GM21717 (cell line): ENCODE data around the gene FAM236A.
"Not testable (repeated sequence)": the region's sequence is repeated elsewhere in the genome, so short reads cannot be mapped to it uniquely, and the experiment has no call there.

Experiments
- ATAC-seq: cut with Tn5 transposase; IDR thresholded peaks from one replicate; pipeline ENCODE4 v1.9.1; 2021; ENCODE audit warnings: mild to moderate bottlenecking, moderate library complexity; ENCODE audit not compliant: unreplicated experiment

Gene FAM236A

DNA sequence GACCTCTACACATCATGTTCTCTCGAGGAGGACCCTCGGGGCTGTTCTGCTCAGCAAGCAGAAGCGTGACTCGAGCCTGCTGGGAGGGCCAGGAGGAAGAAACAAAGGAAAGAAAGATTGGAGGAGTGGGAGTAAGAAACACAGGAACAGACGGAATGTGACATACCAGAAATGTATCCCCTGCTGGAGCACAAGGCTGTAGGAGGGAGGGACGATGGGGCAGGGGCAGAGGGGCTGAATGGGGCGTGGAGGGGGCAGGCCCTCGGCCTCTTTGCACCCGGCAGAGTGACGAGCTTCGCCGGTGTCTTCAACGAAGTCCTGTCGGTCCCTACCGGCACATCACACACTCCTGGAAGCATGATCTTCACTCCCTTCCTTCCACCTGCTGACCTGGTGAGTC, at the start of gene FAM236A:
Gene FAM236A, plus strand, starts transcription at position 301 of the 400 bp plus-strand sequence. Its CDS starts 57 bp downstream, at position 358.
- not testable (repeated sequence) for ATAC-seq

DNA sequence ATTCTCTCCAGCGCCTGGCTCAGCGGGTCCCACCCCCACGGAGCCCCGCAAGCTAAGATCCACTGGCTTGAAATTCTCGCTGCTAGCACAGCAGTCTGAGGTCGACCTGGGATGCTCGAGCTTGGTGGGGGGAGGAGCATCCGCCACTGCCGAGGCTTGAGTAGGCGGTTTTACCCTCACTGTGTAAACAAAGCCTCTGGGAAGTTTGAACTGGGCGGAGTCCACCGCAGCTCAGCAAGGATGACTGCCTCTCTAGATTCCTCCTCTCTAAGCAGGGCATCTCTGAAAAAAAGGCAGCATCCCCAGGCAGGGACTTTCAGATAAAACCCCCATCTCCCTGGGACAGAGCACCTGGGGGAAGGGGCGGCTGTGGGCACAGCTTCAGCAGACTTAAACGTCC, 48.3 kb upstream of the FAM236A start:
- not testable (repeated sequence) for ATAC-seq

GRCh38 chrX:72912315-72912714, 25.7 kb upstream of the FAM236A start, which contains the start of gene FAM236C:
Gene FAM236C (plus strand): TSS chrX:72912615. CDS start chrX:72912715, 100 bp downstream.
- not testable (repeated sequence) for ATAC-seq

DNA sequence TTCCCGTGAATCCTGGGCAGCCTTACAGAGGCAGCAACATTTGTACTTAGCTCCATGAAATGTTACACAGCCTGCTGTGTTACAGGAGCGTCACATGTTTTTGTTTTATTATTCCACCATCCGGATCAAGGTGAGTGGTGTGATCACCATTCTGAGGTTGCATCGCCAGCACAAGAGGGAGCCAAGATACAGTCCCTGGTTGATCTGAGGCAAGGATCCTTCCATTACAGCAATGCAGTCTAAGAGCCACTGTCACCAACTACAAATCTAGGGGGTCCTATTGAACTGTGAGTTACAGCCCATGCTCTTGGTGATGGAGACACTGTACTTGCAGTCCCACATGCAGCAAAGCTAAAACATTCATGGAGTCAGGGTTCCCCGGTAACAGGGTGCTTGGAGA, 21.9 kb upstream of the FAM236A start:
- ATAC-seq = not testable (repeated sequence)

- ATAC-seq = not testable (repeated sequence)
Measured at GRCh38 chrX:72932283-72932682, 5.7 kb upstream of the FAM236A start.

DNA sequence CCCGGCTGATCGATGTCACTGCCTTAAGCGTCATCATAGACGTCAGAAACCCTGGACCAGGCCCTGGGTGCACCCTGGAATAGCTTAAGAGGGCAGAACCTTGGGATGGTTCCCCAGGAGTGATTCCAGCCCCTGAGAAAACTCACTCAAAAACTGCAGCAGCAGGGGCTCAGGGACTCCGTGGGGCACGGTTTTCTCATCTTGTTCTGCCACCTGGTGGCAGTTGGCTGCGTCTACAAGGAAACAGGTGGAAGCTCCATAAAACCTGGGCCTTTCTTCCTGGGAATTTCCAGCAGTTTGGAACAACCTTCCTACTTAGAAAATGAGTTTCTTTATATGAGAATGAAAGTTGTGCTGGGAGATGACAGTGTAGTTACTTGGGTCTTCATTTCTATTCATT, 1.6 kb upstream of the FAM236A start:
- not testable (repeated sequence) for ATAC-seq

GRCh38 chrX:72936882-72937455, 1.0 kb upstream of the FAM236A start:
- not testable (repeated sequence) for ATAC-seq

DNA sequence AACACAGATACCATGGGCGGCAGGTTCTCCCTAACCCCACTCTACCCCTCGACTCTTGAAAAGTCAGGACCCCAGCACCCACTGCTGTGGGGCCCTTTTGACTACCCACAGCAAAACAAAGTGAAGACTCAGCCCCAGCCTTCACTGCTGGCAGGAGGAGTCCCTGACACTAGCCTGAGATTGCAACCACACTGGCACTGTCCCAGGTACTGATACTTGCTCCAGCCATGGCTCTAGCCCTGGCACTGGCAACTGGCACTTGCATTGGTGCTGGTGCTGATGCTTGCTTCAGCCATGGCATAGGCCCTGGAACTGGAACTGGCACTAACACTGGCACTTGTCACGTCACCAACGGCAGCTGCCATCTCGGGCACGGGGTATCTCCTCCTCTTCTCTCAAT, 4.3 kb downstream of the FAM236A start:
- not testable (repeated sequence) for ATAC-seq

DNA sequence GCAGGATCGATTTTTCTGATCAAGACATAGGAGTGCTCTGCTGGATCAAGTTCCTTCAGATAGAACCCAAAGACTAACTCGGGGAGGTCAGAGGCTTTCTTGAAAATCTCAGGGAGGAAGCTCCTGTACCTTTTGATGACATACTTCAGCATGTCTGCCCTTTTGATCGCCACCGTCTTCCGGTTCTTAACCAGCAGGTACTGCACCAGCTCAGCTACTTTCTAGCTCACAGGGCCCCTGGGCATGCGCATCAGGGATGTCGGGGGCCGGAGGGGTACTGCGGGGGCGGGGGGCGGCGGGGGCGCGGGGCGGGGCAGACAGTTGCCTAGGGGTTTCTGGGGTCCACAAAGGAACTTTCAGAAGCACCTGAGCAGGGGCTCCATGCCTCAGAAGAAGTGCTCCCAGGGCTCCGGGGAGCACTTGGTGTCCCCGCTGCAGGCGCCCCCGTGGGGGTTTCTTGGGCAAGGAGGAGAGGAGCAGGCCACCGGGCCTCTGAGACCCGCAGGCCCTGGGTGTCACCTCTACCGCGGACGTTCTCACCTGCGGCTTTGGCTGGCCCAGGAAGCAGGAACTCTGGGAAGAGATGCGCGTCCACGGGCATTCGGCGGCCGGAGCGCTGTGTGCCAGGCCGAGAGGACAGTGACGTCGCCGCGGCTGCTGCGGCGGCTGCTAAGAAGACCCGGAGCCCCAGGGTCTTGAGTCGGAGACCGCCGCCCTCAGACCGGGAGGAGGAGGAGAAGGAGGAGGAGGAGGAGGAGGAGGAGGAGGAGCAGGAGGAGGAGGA, 5.2 kb downstream of the FAM236A start:
- ATAC-seq = peak; percentile 51

- peak; percentile 60 for ATAC-seq
Measured at GRCh38 chrX:72943819-72944169, 5.8 kb downstream of the FAM236A start, which contains the start of gene DMRTC1. Gene DMRTC1 (minus strand): TSS chrX:72943837. CDS start chrX:72875694, 68,143 bp downstream.

DNA sequence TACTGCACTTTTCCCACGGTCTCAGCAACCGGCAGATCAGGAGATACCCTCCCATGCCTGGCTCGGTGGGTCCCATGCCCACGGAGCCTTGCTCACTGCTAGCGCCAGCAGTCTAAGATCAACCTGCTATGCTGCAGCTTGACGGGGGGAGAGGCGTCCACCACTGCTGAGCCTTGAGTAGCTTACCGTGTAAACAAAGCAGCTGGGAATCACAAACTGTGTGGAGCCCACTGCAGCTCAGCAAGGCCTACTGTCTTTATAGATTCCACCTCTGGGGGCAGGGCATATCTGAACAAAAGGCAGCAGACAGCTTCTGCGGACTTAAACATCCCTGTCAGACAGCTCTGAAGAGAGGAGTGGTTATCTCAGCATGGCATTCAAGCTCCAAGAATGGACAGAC, 22.0 kb downstream of the FAM236A start:
- ATAC-seq = not testable (repeated sequence)

GRCh38 chrX:72971859-72972258, 33.9 kb downstream of the FAM236A start:
- ATAC-seq = not testable (repeated sequence)

GRCh38 chrX:72974885-72975284, 36.9 kb downstream of the FAM236A start:
- not testable (repeated sequence) for ATAC-seq

DNA sequence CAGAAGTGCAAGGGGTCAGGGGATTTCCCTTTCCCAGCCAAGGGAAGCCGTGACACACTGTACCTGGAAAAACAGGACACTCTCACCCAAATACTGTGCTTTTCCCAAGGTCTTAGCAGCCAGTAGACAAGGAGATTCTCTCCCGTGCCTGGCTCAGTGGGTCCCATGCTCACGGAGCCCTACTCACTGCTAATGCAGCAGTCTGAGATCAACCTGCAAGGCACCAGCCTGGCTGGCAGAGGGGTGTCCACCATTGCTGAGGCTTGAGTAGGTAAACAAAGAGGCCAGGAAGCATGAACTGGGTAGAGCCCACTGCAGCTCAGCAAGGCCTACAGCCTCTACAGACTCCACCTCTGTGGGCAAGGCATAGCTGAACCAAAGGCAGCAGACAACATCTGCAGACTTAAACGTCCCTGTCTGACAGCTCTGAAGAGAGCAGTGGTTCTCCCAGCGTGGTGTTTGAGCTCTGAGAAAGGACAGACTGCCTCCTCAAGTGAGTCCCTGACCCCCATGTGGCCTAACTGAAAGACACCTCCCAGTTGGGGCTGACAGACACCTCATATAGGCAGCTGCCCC, 43.0 kb downstream of the FAM236A start:
- ATAC-seq = not testable (repeated sequence)
